ENCODE measurements around the gene BSND. TPM values are rescaled to one million over a fixed set of nuclear protein-coding genes. Genes with fewer than 3 reads are reported as not detected.

BSND gene
- total and polyA plus RNA-seq, 2 donors = 0.11 to 0.14 TPM

DNA sequence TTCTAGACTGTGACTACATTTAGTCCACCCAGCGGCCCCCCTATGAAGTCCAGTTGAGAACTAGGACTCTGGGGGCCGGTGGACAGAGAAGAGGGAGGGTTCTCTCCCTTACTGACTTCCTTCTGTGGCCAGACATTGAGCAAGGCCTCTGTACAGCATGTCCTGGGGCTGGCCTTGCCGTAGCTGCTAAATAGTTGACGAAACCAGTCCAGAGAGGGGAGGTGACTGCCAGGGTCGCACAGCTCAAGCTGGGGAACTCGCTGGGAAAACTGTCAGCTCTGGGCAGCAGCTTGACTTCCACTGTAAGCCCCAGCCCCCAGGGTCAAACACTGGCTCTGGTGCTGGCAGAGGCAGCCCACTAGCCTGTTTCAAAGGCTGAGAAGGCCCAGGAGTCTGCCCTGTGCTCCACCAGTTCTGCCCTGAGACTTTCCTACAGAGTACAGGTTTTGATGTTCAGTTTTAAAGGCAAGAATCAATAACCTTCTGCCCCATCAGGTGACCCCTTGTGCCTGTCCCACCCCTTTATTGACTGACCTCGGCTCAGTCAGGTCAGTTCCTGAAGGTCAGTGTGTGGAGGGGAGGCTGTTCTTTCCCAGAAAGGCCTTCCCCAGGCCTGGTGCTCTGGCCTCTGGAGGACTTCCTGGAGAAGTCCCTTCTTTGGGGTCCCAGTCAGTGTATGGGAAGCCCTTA lies 54.7 kb downstream of the BSND start:
- no peak overlapping the region for H3K27ac ChIP-seq (ENCODE audit: low read depth in 1 of 2, low read length in 1 of 2)
- H3K36me3 ChIP-seq (ENCODE audit: control insufficient read depth in 2 of 2, insufficient read depth in 2 of 2, low read length in 1 of 2) = no peaks in the 10 kb centered on the region
- H3K27me3 ChIP-seq (ENCODE audit: control insufficient read depth in 2 of 2, insufficient read depth in 1 of 2, low read length in 1 of 2) = no peaks in the 10 kb centered on the region
- no peaks in the 10 kb centered on the region for H3K9me3 ChIP-seq (ENCODE audit: control insufficient read depth in 2 of 2, insufficient read depth in 1 of 2, low read length in 1 of 2)
- H3K4me3 ChIP-seq (ENCODE audit: low read length in 2 of 2) = no peak overlapping the region
- 67% methylated on average over 7 of the region's 7 CpGs for WGBS
- H3K4me1 ChIP-seq (ENCODE audit: control insufficient read depth in 2 of 2, insufficient read depth in 2 of 2, low read length in 2 of 2) = no peaks in the 10 kb centered on the region
- DNase-seq (ENCODE audit: low read depth in 6 of 9, low spot score in 9 of 9) = no peak

DNA sequence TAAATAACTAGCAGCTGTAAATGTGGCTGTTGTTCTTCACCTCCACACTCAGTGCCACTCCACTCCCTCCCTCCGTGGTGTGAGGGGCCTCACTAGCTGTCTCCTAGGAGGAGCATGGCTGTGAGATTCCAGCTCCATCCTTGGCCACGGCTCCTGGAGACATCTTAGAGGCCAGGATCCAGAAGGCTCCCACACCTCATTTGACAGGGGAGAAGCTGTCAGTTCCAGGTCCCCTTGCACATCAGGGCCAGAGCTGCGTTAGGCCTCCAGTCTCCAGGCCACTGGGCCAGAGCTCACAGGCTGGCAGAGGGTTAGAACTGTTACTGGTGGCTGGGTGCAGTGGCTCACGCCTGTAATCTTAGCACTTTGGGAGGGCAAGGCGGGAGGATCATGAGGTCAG lies 55.7 kb downstream of the BSND start:
- 96% methylated on average over 5 of the region's 5 CpGs for WGBS
- Histone ChIP-seq H3K36me3 (ENCODE audit: control insufficient read depth in 2 of 2, insufficient read depth in 2 of 2, low read length in 1 of 2) (no peaks in the 10 kb centered on the region), H3K27me3 (ENCODE audit: control insufficient read depth in 2 of 2, insufficient read depth in 1 of 2, low read length in 1 of 2) (no peaks in the 10 kb centered on the region), H3K4me1 (ENCODE audit: control insufficient read depth in 2 of 2, insufficient read depth in 2 of 2, low read length in 2 of 2) (no peaks in the 10 kb centered on the region), H3K9me3 (ENCODE audit: control insufficient read depth in 2 of 2, insufficient read depth in 1 of 2, low read length in 1 of 2) (no peaks in the 10 kb centered on the region), H3K27ac (ENCODE audit: low read depth in 1 of 2, low read length in 1 of 2) (no peak overlapping the region), H3K4me3 (ENCODE audit: low read length in 2 of 2) (no peak overlapping the region)
- no peak for DNase-seq (ENCODE audit: low read depth in 6 of 9, low spot score in 9 of 9)

- 82% methylated on average over 12 of the region's 12 CpGs for WGBS
- Histone ChIP-seq H3K4me1 (ENCODE audit: control insufficient read depth in 2 of 2, insufficient read depth in 2 of 2, low read length in 2 of 2) (no peaks in the 10 kb centered on the region), H3K9me3 (ENCODE audit: control insufficient read depth in 2 of 2, insufficient read depth in 1 of 2, low read length in 1 of 2) (no peaks in the 10 kb centered on the region), H3K27me3 (ENCODE audit: control insufficient read depth in 2 of 2, insufficient read depth in 1 of 2, low read length in 1 of 2) (no peaks in the 10 kb centered on the region), H3K27ac (ENCODE audit: low read depth in 1 of 2, low read length in 1 of 2) (no peak overlapping the region), H3K36me3 (ENCODE audit: control insufficient read depth in 2 of 2, insufficient read depth in 2 of 2, low read length in 1 of 2) (no peaks in the 10 kb centered on the region), H3K4me3 (ENCODE audit: low read length in 2 of 2) (no peak overlapping the region)
- no peak for DNase-seq (ENCODE audit: low read depth in 6 of 9, low spot score in 9 of 9)
Observed at GRCh38 chr1:55055084-55055882, 56.5 kb downstream of the BSND start.

DNA sequence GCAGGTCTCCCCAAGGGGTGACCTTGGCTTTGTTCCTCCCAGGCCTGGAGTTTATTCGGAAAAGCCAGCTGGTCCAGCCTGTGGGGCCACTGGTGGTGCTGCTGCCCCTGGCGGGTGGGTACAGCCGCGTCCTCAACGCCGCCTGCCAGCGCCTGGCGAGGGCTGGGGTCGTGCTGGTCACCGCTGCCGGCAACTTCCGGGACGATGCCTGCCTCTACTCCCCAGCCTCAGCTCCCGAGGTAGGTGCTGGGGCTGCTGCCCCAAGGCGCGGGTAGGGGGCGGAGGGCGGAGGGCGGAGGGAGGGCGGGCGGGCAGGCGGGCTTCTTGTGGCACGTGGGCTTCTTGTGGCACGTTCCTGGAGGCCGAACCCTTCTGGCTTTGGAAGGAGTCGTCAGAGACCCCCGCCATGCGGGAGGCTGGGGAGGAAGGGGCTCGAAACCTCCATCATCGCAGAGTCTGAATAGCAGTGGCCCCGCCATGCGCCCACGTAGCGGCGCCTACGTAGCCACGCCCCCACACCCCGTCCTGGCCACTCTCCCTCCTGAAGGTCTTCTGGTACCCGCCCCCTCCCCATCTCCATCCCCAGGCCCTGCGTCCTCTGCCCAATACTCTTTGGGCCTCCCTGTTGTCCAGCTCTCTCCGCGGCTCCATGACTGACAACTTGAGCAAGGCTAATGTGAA lies 57.4 kb downstream of the BSND start:
- Histone ChIP-seq H3K4me3 (ENCODE audit: low read length in 2 of 2) (no peak overlapping the region), H3K36me3 (ENCODE audit: control insufficient read depth in 2 of 2, insufficient read depth in 2 of 2, low read length in 1 of 2) (no peaks in the 10 kb centered on the region), H3K4me1 (ENCODE audit: control insufficient read depth in 2 of 2, insufficient read depth in 2 of 2, low read length in 2 of 2) (no peaks in the 10 kb centered on the region), H3K9me3 (ENCODE audit: control insufficient read depth in 2 of 2, insufficient read depth in 1 of 2, low read length in 1 of 2) (no peaks in the 10 kb centered on the region), H3K27me3 (ENCODE audit: control insufficient read depth in 2 of 2, insufficient read depth in 1 of 2, low read length in 1 of 2) (no peaks in the 10 kb centered on the region), H3K27ac (ENCODE audit: low read depth in 1 of 2, low read length in 1 of 2) (no peak overlapping the region)
- WGBS = 94% methylated on average over 42 of the region's 42 CpGs
- no peak for DNase-seq (ENCODE audit: low read depth in 6 of 9, low spot score in 9 of 9)

DNA sequence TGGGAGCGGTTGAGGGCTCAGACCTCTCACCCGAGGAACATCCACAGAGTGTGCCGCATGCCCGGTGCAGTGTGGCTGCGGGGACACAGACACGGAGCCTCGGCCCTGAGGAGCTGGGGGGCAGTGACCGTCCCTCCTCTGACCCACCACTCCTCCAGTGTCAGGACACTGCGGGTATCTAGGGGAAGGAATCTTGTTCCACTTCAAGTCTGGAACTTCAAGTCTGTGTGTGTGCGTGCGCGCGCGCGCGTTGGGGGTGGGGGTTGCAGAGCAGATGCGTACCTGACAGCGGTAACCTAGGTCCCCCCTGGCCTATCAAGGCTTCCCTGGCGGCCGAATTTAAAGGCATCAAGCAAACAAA lies 57.9 kb downstream of the BSND start:
- no peak overlapping the region for H3K27ac ChIP-seq (ENCODE audit: low read depth in 1 of 2, low read length in 1 of 2)
- H3K4me1 ChIP-seq (ENCODE audit: control insufficient read depth in 2 of 2, insufficient read depth in 2 of 2, low read length in 2 of 2) = no peaks in the 10 kb centered on the region
- H3K4me3 ChIP-seq (ENCODE audit: low read length in 2 of 2) = no peak overlapping the region
- WGBS = 97% methylated on average over 20 of the region's 20 CpGs
- H3K9me3 ChIP-seq (ENCODE audit: control insufficient read depth in 2 of 2, insufficient read depth in 1 of 2, low read length in 1 of 2) = no peaks in the 10 kb centered on the region
- H3K36me3 ChIP-seq (ENCODE audit: control insufficient read depth in 2 of 2, insufficient read depth in 2 of 2, low read length in 1 of 2) = no peaks in the 10 kb centered on the region
- H3K27me3 ChIP-seq (ENCODE audit: control insufficient read depth in 2 of 2, insufficient read depth in 1 of 2, low read length in 1 of 2) = no peaks in the 10 kb centered on the region
- DNase-seq (ENCODE audit: low read depth in 6 of 9, low spot score in 9 of 9) = no peak

DNA sequence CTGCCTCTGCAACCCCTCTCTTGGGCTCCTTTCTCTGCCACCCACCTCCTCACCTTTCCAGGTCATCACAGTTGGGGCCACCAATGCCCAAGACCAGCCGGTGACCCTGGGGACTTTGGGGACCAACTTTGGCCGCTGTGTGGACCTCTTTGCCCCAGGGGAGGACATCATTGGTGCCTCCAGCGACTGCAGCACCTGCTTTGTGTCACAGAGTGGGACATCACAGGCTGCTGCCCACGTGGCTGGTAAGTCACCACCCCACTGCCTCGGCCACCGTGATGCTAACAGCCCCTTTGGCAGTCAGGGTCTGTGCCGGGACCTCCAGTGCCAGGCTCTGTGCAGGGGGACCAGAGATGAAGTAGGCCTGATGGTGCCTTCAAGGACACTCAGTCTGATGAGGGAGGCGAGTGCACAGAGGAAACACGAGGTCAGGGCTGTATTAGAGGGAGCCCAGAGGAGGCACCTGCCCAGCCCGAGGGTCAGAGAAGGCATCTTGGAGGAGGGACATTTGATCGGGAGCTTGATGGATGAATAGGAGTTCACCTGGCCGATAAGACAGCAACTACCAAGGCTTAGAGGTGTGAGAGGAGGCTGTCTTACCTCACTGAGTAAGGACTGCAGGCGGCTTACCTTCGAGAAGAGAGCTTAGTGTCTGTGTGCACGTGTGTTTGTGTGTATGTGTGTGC lies 58.7 kb downstream of the BSND start:
- H3K27me3 ChIP-seq (ENCODE audit: control insufficient read depth in 2 of 2, insufficient read depth in 1 of 2, low read length in 1 of 2) = no peaks in the 10 kb centered on the region
- no peaks in the 10 kb centered on the region for H3K36me3 ChIP-seq (ENCODE audit: control insufficient read depth in 2 of 2, insufficient read depth in 2 of 2, low read length in 1 of 2)
- H3K4me1 ChIP-seq (ENCODE audit: control insufficient read depth in 2 of 2, insufficient read depth in 2 of 2, low read length in 2 of 2) = no peaks in the 10 kb centered on the region
- 95% methylated on average over 15 of the region's 15 CpGs for WGBS
- no peak overlapping the region for H3K4me3 ChIP-seq (ENCODE audit: low read length in 2 of 2)
- no peaks in the 10 kb centered on the region for H3K9me3 ChIP-seq (ENCODE audit: control insufficient read depth in 2 of 2, insufficient read depth in 1 of 2, low read length in 1 of 2)
- no peak overlapping the region for H3K27ac ChIP-seq (ENCODE audit: low read depth in 1 of 2, low read length in 1 of 2)
- no peak for DNase-seq (ENCODE audit: low read depth in 6 of 9, low spot score in 9 of 9)

- Histone ChIP-seq H3K27me3 (ENCODE audit: control insufficient read depth in 2 of 2, insufficient read depth in 1 of 2, low read length in 1 of 2) (no peaks in the 10 kb centered on the region), H3K4me3 (ENCODE audit: low read length in 2 of 2) (no peak overlapping the region), H3K9me3 (ENCODE audit: control insufficient read depth in 2 of 2, insufficient read depth in 1 of 2, low read length in 1 of 2) (no peaks in the 10 kb centered on the region), H3K36me3 (ENCODE audit: control insufficient read depth in 2 of 2, insufficient read depth in 2 of 2, low read length in 1 of 2) (no peaks in the 10 kb centered on the region), H3K27ac (ENCODE audit: low read depth in 1 of 2, low read length in 1 of 2) (no peak overlapping the region), H3K4me1 (ENCODE audit: control insufficient read depth in 2 of 2, insufficient read depth in 2 of 2, low read length in 2 of 2) (no peaks in the 10 kb centered on the region)
- DNase-seq (ENCODE audit: low read depth in 6 of 9, low spot score in 9 of 9) = no peak
- WGBS = 95% methylated on average over 6 of the region's 6 CpGs
Observed at GRCh38 chr1:55057956-55058298, 59.2 kb downstream of the BSND start.

DNA sequence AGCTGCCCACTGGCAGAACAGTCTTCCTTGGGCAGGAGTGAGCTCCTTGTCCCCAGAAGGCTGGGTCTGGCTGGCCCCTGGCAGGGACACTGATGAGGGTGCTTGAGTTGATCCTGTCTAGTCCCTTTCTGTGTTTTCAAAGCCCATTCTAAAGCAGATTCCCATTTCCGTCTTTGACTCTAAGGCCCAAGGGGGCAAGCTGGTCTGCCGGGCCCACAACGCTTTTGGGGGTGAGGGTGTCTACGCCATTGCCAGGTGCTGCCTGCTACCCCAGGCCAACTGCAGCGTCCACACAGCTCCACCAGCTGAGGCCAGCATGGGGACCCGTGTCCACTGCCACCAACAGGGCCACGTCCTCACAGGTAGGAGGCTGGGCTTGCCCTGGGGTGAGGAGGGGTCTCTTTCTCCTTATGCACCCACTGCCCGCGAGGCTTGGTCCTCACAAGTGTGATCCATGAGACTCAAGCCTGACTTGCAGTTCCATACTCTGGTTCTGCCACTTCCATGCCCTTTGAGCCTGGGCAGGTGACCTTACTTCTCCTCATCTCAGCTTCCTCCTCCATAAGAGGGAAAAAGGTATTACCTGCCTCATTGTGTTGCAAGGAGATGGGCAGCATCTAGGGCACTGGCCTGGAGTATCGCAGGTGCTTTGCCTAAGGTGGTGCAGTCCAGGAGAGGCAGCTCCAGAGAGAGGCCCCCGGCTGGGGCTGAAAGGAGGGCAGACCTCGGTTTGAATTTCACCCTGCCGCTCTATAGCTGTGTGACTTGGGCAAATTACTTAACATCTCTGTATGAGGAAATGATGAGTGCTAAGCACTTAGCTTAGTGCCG lies 60.8 kb downstream of the BSND start:
- DNase-seq (ENCODE audit: low read depth in 6 of 9, low spot score in 9 of 9) = no peak
- WGBS = 94% methylated on average over 14 of the region's 14 CpGs
- Histone ChIP-seq H3K4me3 (ENCODE audit: low read length in 2 of 2) (no peak overlapping the region), H3K27ac (ENCODE audit: low read depth in 1 of 2, low read length in 1 of 2) (no peak overlapping the region), H3K36me3 (ENCODE audit: control insufficient read depth in 2 of 2, insufficient read depth in 2 of 2, low read length in 1 of 2) (no peaks in the 10 kb centered on the region), H3K4me1 (ENCODE audit: control insufficient read depth in 2 of 2, insufficient read depth in 2 of 2, low read length in 2 of 2) (no peaks in the 10 kb centered on the region), H3K27me3 (ENCODE audit: control insufficient read depth in 2 of 2, insufficient read depth in 1 of 2, low read length in 1 of 2) (no peaks in the 10 kb centered on the region), H3K9me3 (ENCODE audit: control insufficient read depth in 2 of 2, insufficient read depth in 1 of 2, low read length in 1 of 2) (no peaks in the 10 kb centered on the region)

All from thymus (tissue), 11 donors.